ENCODE measurements around the gene CNGB1.
"Not testable (repeated sequence)": the region's sequence is repeated elsewhere in the genome, so short reads cannot be mapped to it uniquely, and the experiment has no call there.

CNGB1 gene

GRCh38 chr16:57906382-57907316 lies 64.3 kb downstream of the CNGB1 start:
- DNase-seq (ENCODE audit: low read depth in 3 of 3): peak in 1 of 3 experiments; percentile 1

- DNase-seq (ENCODE audit: low read depth in 3 of 3): no peak
Measured at GRCh38 chr16:57904101-57904500, 66.8 kb downstream of the CNGB1 start.

DNA sequence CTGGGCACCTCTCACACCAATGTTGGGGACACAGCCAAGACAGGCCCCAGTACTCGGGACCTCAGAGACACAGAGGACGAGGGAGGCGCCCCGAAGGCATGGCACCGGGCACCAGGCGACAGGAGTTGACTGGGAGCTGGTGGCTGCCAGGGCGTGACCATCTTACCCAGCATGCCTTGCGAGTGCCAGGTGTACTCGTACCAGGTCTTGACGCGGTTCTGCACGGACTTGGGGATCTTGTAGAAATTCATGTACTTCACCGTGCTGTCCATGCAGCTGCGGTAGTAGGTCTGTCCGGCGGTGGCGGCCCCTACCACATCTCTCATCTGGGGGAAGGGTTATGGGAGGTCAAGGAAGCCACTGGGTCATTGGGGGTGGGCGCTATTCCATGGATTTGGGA lies 67.3 kb downstream of the CNGB1 start:
- no peak for DNase-seq (ENCODE audit: low read depth in 3 of 3)

GRCh38 chr16:57901480-57902069 lies 69.4 kb downstream of the CNGB1 start:
- no peak for DNase-seq (ENCODE audit: low read depth in 3 of 3)

- no peak for DNase-seq (ENCODE audit: low read depth in 3 of 3)
Measured at GRCh38 chr16:57900796-57901479, 70.0 kb downstream of the CNGB1 start.

GRCh38 chr16:57899771-57900661 lies 70.9 kb downstream of the CNGB1 start:
- peak; percentile 56 to 65 (median 57) for DNase-seq (ENCODE audit: low read depth in 3 of 3)

GRCh38 chr16:57898961-57899360 lies 72.0 kb downstream of the CNGB1 start:
- DNase-seq (ENCODE audit: low read depth in 3 of 3): no peak

- no peak for DNase-seq (ENCODE audit: low read depth in 3 of 3)
Measured at GRCh38 chr16:57897996-57898395, 72.9 kb downstream of the CNGB1 start.

- DNase-seq (ENCODE audit: low read depth in 3 of 3): no peak
Measured at GRCh38 chr16:57897053-57897784, 73.7 kb downstream of the CNGB1 start.

- DNase-seq (ENCODE audit: low read depth in 3 of 3): not testable (repeated sequence)
Measured at GRCh38 chr16:57895081-57895547, 75.8 kb downstream of the CNGB1 start.

DNA sequence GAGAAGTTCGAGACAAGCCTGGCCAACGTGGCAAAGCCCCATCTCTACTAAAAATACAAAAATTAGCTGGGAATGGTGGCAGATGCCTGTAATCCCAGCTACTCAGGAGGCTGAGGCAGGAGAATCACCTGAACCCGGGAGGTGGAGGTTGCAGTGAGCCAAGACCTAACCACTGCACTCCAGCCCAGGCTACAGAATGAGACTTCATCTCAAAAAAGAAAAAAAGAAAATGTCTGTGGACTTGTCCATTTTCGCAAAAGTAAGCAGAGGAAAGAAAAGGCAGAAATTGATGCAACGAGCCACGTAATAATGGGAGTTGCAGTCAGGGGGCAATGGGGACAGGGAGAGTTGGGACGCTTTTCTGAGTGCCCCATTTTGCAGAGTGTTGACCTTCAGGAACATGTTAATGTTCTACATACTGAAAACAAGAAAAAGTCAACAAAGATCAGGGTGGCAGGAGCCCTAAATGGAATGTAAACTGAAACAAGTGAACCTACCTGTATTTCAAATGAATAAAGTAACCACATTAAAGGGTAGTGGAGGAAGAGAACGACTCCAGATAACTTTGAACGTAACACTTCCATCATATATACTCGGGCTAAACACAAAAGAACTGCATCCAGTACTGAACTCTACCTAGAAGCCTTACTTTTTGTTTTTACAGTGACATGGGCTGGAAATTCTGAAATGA lies 76.4 kb downstream of the CNGB1 start:
- no peak for DNase-seq (ENCODE audit: low read depth in 3 of 3)

GRCh38 chr16:57893559-57894389 lies 77.2 kb downstream of the CNGB1 start:
- DNase-seq (ENCODE audit: low read depth in 3 of 3): no peak

DNA sequence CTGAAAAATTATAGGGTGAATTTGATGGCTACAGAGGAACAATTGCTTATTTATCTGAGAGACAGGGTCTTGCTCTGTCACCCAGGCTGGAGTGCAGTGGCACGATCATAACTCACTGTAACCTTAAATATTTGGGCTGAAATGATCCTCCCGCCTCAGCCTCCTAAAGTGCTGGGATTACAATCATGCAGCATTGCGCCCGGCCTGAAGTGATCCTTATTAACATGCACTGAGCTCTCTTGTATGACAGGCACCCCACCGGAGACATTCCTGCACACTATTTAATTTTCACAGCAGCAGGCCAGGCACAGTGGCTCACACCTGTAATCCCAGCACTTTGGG lies 77.7 kb downstream of the CNGB1 start:
- no peak for DNase-seq (ENCODE audit: low read depth in 3 of 3)

GRCh38 chr16:57892447-57893096 lies 78.4 kb downstream of the CNGB1 start:
- DNase-seq (ENCODE audit: low read depth in 3 of 3): no peak

- no peak for DNase-seq (ENCODE audit: low read depth in 3 of 3)
Measured at GRCh38 chr16:57892041-57892440, 78.9 kb downstream of the CNGB1 start.

- no peak for DNase-seq (ENCODE audit: low read depth in 3 of 3)
Measured at GRCh38 chr16:57890752-57891111, 80.2 kb downstream of the CNGB1 start.

DNA sequence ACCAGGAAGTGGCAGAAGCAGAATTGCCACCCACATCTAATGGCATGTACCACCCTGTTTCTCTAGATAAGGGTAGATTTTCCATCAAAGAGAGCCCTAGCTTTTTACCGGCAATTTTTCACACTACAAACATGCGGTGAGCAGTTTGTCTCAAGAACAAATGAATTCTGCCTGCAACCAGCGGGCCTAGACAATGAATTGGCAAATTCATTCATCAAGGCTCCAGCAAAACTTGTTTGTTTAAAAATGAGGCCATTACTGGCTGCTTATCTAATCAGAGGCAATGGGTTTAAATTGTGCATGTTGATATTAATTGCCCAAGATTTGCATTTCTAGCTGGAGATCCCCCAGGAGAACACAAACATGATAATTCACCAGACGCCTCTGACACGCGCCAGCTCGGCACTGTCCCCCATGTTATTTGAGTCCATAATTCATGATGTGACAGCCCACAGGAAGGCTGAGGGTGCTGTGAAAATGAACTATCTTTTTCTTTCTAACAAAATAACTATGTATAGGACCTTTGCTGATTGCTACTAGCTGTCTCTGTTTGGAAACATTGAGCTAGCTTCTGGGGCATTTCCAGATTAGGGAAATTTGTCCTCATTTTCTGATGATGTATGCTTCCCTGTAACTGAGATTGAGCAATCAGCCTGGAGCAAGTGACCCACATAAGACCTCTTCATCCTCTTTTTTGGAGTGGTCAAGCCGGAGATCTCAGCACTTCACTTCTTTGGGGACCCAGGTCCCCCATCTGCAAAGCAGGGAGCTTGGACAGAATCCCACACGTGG lies 80.8 kb downstream of the CNGB1 start:
- no peak for DNase-seq (ENCODE audit: low read depth in 3 of 3)

DNA sequence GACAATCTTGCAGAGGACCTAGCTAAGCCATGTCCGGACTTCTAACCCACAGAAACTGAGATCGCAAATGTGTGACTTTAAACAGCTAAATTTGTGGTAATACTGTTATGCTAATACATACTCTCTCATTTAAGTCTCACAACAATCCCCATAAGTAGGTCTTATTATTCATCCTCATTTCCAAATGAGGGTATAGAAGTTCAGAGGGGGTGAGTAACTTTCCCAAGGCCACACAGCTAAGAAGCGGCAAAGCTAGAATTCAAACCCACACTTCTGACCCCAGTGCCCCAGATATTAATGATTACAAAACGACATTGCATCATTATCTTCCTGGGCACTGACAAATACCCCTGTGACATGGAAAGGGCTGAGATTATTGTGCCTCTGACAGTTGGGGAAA lies 81.4 kb downstream of the CNGB1 start:
- DNase-seq (ENCODE audit: low read depth in 3 of 3): no peak

Measured in stimulated activated CD4-positive, alpha-beta T cell treated with anti-CD3 and anti-CD28 coated beads, TNF-alpha, amount 100 ng/mL, for 4 hours (primary cell).